GM18870 (cell line): ENCODE results near the gene VPS4A.

Source experiments
- ATAC-seq: cut with Tn5 transposase; IDR thresholded peaks from one replicate; pipeline ENCODE4 v1.9.1; 2021; ENCODE audit warnings: moderate library complexity; ENCODE audit not compliant: unreplicated experiment

The VPS4A gene

GRCh38 chr16:69306031-69306430 lies 5.1 kb upstream of the VPS4A start:
- ATAC-seq, result no peak

GRCh38 chr16:69307091-69307490 lies 4.1 kb upstream of the VPS4A start:
- ATAC-seq, result no peak

- no peak for ATAC-seq
Measured at GRCh38 chr16:69307856-69308255, 3.3 kb upstream of the VPS4A start.

- ATAC-seq, result no peak
Measured at GRCh38 chr16:69309316-69309715, 1.8 kb upstream of the VPS4A start.

GRCh38 chr16:69311533-69312387 lies 610 bp downstream of the VPS4A start:
- peak; percentile 32 for ATAC-seq

- ATAC-seq, result no peak
Measured at GRCh38 chr16:69313469-69313868, 2.3 kb downstream of the VPS4A start.

GRCh38 chr16:69314534-69314933 lies 3.4 kb downstream of the VPS4A start:
- no peak for ATAC-seq

- no peak for ATAC-seq
Measured at GRCh38 chr16:69315486-69316311, 4.5 kb downstream of the VPS4A start.

- no peak for ATAC-seq
Measured at GRCh38 chr16:69316595-69317034, 5.5 kb downstream of the VPS4A start.

GRCh38 chr16:69318177-69318910 lies 7.2 kb downstream of the VPS4A start:
- no peak for ATAC-seq

GRCh38 chr16:69318911-69319289 lies 7.8 kb downstream of the VPS4A start:
- ATAC-seq, result no peak

GRCh38 chr16:69319381-69319780 lies 8.2 kb downstream of the VPS4A start:
- no peak for ATAC-seq

GRCh38 chr16:69319826-69320739 lies 8.9 kb downstream of the VPS4A start:
- ATAC-seq, result no peak

GRCh38 chr16:69320740-69321073 lies 9.6 kb downstream of the VPS4A start:
- no peak for ATAC-seq

- ATAC-seq, result no peak
Measured at GRCh38 chr16:69321080-69321479, 9.9 kb downstream of the VPS4A start.

GRCh38 chr16:69322343-69322742 lies 11.2 kb downstream of the VPS4A start:
- ATAC-seq, result no peak

- ATAC-seq, result no peak
Measured at GRCh38 chr16:69323415-69323814, 12.3 kb downstream of the VPS4A start.

- no peak for ATAC-seq
Measured at GRCh38 chr16:69324013-69324531, 12.9 kb downstream of the VPS4A start.

GRCh38 chr16:69324585-69325253 lies 13.6 kb downstream of the VPS4A start:
- ATAC-seq, result no peak

- no peak for ATAC-seq
Measured at GRCh38 chr16:69325784-69326171, 14.6 kb downstream of the VPS4A start.
